Measurements from ENCODE around the gene HPCA.

GRCh38 chr1:32898958-32899357 lies 12.7 kb downstream of the HPCA start:
- no peak for TF ChIP-seq CTCF (IDR thresholded peaks at IDR 0.05 in 8 of 11, conservative IDR thresholded peaks at IDR 0.05 in 3 of 11)
- no peak for TF ChIP-seq POLR2A (IDR thresholded peaks at IDR 0.05)
